ENCODE measurements around the gene PPP1R15A. TPM values are rescaled to one million over a fixed set of nuclear protein-coding genes. Genes with fewer than 3 reads are reported as not detected.
"Not testable (repeated sequence)": the region's sequence is repeated elsewhere in the genome, so short reads cannot be mapped to it uniquely, and the experiment has no call there.

PPP1R15A gene
- total RNA-seq, 2 donors from 2014 or later: 130 to 153 TPM

DNA sequence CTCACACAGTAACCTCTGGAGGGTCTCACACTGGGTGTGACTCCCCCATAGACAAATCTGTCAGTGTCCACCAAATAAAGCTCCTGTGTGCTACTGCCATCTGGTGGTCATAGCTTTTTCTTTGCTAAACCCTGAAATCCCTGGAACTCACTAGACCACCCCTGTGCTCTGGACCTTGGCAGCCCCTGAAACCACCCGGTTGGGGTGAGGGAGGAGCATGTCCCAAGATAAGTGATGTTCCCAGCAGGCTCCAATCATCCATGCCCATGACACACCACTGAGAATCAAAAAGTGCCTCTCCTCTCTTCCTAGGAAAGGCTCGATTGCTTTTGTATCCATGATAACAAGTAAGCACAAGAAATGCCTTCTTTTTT is 29.4 kb upstream of the PPP1R15A start:
- no peaks in the 10 kb centered on the region for H3K27me3 Mint-ChIP-seq (ENCODE audit: low read depth)
- H3K9me3 Mint-ChIP-seq: no peaks in the 10 kb centered on the region
- no peak overlapping the region for H3K27ac Mint-ChIP-seq
- DNase-seq (peak; percentile 56 to 58), ATAC-seq (replicated peaks in 1 of 2) (peak; percentile 56 to 64)
- no peak overlapping the region for H3K4me3 Mint-ChIP-seq
- no peaks in the 10 kb centered on the region for H3K4me1 Mint-ChIP-seq (ENCODE audit: low read depth)
- no peaks in the 10 kb centered on the region for H3K36me3 Mint-ChIP-seq (ENCODE audit: insufficient read depth in 2 of 2)

- ATAC-seq (replicated peaks in 1 of 2) (no peak), DNase-seq (no peak)
- no peaks in the 10 kb centered on the region for H3K4me1 Mint-ChIP-seq (ENCODE audit: low read depth)
- no peak overlapping the region for H3K27ac Mint-ChIP-seq
- no peaks in the 10 kb centered on the region for H3K27me3 Mint-ChIP-seq (ENCODE audit: low read depth)
- H3K9me3 Mint-ChIP-seq: no peaks in the 10 kb centered on the region
- no peak overlapping the region for H3K4me3 Mint-ChIP-seq
- H3K36me3 Mint-ChIP-seq (ENCODE audit: insufficient read depth in 2 of 2): no peaks in the 10 kb centered on the region
Observed at GRCh38 chr19:48844472-48844871, 27.7 kb upstream of the PPP1R15A start.

GRCh38 chr19:48845384-48845783 is 26.8 kb upstream of the PPP1R15A start:
- Mint-ChIP-seq H3K36me3 (ENCODE audit: insufficient read depth in 2 of 2) (no peaks in the 10 kb centered on the region), H3K4me3 (no peak overlapping the region), H3K9me3 (no peaks in the 10 kb centered on the region), H3K27me3 (ENCODE audit: low read depth) (no peaks in the 10 kb centered on the region), H3K27ac (no peak overlapping the region), H3K4me1 (ENCODE audit: low read depth) (no peaks in the 10 kb centered on the region)
- DNase-seq (no peak), ATAC-seq (replicated peaks in 1 of 2) (no peak)

DNA sequence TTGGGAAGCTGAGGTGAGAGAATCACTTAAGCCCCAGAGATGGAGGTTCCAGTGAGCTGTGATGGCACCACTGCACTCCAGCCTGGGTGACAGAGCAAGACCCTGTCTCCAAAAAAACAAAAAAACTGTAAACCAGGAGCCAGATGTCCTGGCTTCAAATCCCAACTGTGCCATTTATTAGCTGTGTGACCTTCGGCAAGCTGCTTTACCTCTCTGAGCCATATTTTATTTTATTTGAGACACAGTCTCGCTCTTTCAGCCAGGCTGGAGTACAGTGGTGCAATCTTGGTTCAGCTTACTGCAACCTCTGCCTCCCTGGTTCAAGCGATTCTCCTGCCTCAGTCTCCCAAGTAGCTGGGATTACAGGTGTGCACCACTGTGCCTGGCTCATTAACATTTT is 25.6 kb upstream of the PPP1R15A start:
- H3K36me3 Mint-ChIP-seq (ENCODE audit: insufficient read depth in 2 of 2); H3K4me3 Mint-ChIP-seq; H3K27me3 Mint-ChIP-seq (ENCODE audit: low read depth); ATAC-seq (replicated peaks in 1 of 2); H3K4me1 Mint-ChIP-seq (ENCODE audit: low read depth); DNase-seq; H3K9me3 Mint-ChIP-seq; H3K27ac Mint-ChIP-seq: not testable (repeated sequence)

- H3K4me3 Mint-ChIP-seq: no peak overlapping the region
- H3K36me3 Mint-ChIP-seq (ENCODE audit: insufficient read depth in 2 of 2): no peaks in the 10 kb centered on the region
- H3K27me3 Mint-ChIP-seq (ENCODE audit: low read depth): no peaks in the 10 kb centered on the region
- no peak overlapping the region for H3K27ac Mint-ChIP-seq
- H3K9me3 Mint-ChIP-seq: no peaks in the 10 kb centered on the region
- H3K4me1 Mint-ChIP-seq (ENCODE audit: low read depth): no peaks in the 10 kb centered on the region
- no peak for ATAC-seq (replicated peaks in 1 of 2)
- DNase-seq: no peak
Observed at GRCh38 chr19:48852292-48852691, 19.9 kb upstream of the PPP1R15A start.

- H3K36me3 Mint-ChIP-seq (ENCODE audit: insufficient read depth in 2 of 2): no peaks in the 10 kb centered on the region
- no peak for DNase-seq
- ATAC-seq (replicated peaks in 1 of 2): no peak
- H3K4me3 Mint-ChIP-seq: no peak overlapping the region
- H3K27ac Mint-ChIP-seq: no peak overlapping the region
- H3K27me3 Mint-ChIP-seq (ENCODE audit: low read depth): no peaks in the 10 kb centered on the region
- H3K9me3 Mint-ChIP-seq: no peaks in the 10 kb centered on the region
- no peaks in the 10 kb centered on the region for H3K4me1 Mint-ChIP-seq (ENCODE audit: low read depth)
Observed at GRCh38 chr19:48853483-48853882, 18.7 kb upstream of the PPP1R15A start.

- DNase-seq: no peak
- H3K27ac Mint-ChIP-seq: no peak overlapping the region
- ATAC-seq (replicated peaks in 1 of 2): no peak
- H3K27me3 Mint-ChIP-seq (ENCODE audit: low read depth): no peaks in the 10 kb centered on the region
- H3K4me3 Mint-ChIP-seq: no peak overlapping the region
- no peaks in the 10 kb centered on the region for H3K9me3 Mint-ChIP-seq
- H3K36me3 Mint-ChIP-seq (ENCODE audit: insufficient read depth in 2 of 2): no peaks in the 10 kb centered on the region
- H3K4me1 Mint-ChIP-seq (ENCODE audit: low read depth): no peaks in the 10 kb centered on the region
Observed at GRCh38 chr19:48854103-48854502, 18.1 kb upstream of the PPP1R15A start.

DNA sequence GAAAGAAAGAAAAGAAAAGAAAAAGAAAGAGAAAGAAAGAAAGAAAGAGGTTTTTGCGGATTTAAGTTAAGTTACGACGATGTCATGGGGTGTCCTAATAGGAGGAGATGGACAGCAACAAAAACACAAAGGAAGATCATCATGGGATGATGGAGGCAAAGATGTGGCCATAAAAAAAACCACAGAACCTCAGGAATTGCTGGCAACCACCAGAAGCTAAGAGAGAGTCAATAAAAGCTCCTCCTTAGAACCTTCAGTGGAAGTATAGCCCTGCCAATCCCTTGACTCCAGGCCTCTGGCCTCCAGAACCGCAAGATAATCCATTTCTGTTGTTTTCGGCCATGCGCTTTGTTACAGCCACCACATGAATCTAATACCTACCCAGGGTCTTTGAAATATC is 15.3 kb upstream of the PPP1R15A start:
- no peaks in the 10 kb centered on the region for H3K4me1 Mint-ChIP-seq (ENCODE audit: low read depth)
- no peak for DNase-seq

DNA sequence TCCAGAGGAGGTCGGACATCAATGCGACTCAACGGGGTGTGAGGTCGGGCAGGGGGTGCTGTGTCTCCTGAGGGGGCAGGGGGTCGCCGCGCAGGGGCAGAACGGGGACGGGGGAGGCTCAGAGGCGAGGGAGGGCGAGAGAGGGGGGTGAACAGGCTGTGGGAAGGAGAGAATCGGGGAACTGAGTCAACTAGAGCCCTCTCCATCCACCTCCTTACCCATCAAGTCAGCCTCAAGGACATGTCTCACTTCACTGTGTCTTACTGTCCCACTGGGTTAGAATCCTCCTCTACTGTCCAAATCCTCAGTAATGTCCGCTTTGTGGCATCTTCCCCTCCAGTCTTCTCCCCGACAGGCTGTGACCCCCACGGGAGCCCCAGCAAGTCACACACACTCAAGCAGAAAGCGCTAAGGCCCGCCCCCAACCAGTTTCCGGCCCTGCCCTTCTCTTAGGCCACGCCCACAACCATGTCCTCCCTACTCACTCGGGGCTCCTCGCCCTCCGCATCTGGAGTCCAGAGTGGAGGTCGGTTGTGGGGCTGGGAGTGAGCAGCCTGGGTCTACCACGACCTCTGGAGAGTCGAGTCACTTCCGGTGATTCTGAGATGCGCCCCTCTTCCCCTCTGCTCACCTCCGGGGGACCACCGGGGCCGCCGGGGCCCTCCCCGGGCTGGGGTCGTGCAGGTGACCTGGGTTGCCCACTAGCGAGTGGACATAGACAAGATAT is 13.1 kb upstream of the PPP1R15A start:
- DNase-seq (peak; percentile 83 to 92), ATAC-seq (replicated peaks in 1 of 2) (peak; percentile 92 to 94)
- H3K36me3 Mint-ChIP-seq (ENCODE audit: insufficient read depth in 2 of 2): no peaks in the 10 kb centered on the region
- H3K4me3 Mint-ChIP-seq: peak overlapping the region; percentile 81 to 93
- H3K27ac Mint-ChIP-seq: peak overlapping the region; percentile 72
- H3K4me1 Mint-ChIP-seq (ENCODE audit: low read depth): no peaks in the 10 kb centered on the region
- H3K27me3 Mint-ChIP-seq (ENCODE audit: low read depth): no peaks in the 10 kb centered on the region
- H3K9me3 Mint-ChIP-seq: no peaks in the 10 kb centered on the region

More for the DNA sequence above, 15.3 kb upstream of the PPP1R15A start:
- Mint-ChIP-seq H3K36me3 (ENCODE audit: insufficient read depth in 2 of 2) (no peaks in the 10 kb centered on the region), H3K4me3 (no peak overlapping the region), H3K27ac (no peak overlapping the region), H3K9me3 (no peaks in the 10 kb centered on the region), H3K27me3 (ENCODE audit: low read depth) (no peaks in the 10 kb centered on the region)
- no peak for ATAC-seq (replicated peaks in 1 of 2)

- ATAC-seq (replicated peaks in 1 of 2) (peak; percentile 13 to 39), DNase-seq (peak in 1 of 2 donors; percentile 60)
- H3K27me3 Mint-ChIP-seq (ENCODE audit: low read depth): no peaks in the 10 kb centered on the region
- H3K4me3 Mint-ChIP-seq: peak overlapping the region; percentile 81 to 93
- no peaks in the 10 kb centered on the region for H3K4me1 Mint-ChIP-seq (ENCODE audit: low read depth)
- no peaks in the 10 kb centered on the region for H3K9me3 Mint-ChIP-seq
- no peak overlapping the region for H3K27ac Mint-ChIP-seq
- H3K36me3 Mint-ChIP-seq (ENCODE audit: insufficient read depth in 2 of 2): no peaks in the 10 kb centered on the region
Observed at GRCh38 chr19:48859711-48860572, 12.3 kb upstream of the PPP1R15A start.

DNA sequence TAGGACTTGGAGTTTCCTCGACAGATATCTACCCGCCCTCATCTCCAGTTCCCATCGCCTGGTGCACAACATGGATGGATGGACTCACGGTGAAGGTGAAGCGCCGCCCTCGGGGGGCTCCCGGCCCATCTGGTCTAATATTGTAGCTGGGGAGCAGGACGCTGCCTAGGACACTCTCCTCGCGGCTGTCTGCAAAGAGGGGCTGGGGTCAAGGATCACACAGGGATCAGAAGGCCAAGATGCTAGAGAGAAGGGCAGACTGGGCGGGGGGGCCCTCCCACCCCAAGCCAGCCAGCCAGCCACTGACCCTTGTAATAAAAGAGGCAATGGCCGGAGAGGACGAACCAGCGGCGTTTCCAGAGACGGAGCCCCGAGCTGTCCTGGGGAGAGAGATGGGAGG is 10.9 kb upstream of the PPP1R15A start:
- Mint-ChIP-seq H3K27ac (no peak overlapping the region), H3K9me3 (no peaks in the 10 kb centered on the region), H3K4me1 (ENCODE audit: low read depth) (no peaks in the 10 kb centered on the region), H3K36me3 (ENCODE audit: insufficient read depth in 2 of 2) (no peaks in the 10 kb centered on the region), H3K4me3 (no peak overlapping the region), H3K27me3 (ENCODE audit: low read depth) (no peaks in the 10 kb centered on the region)
- ATAC-seq (replicated peaks in 1 of 2) (no peak), DNase-seq (no peak)

GRCh38 chr19:48862827-48863226 is 9.4 kb upstream of the PPP1R15A start:
- H3K27ac Mint-ChIP-seq: no peak overlapping the region
- peaks cover 11% of the 10 kb centered on the region for H3K27me3 Mint-ChIP-seq (ENCODE audit: low read depth)
- ATAC-seq (replicated peaks in 1 of 2) (no peak), DNase-seq (no peak)
- no peak overlapping the region for H3K4me3 Mint-ChIP-seq
- H3K36me3 Mint-ChIP-seq (ENCODE audit: insufficient read depth in 2 of 2): no peaks in the 10 kb centered on the region
- no peaks in the 10 kb centered on the region for H3K9me3 Mint-ChIP-seq
- H3K4me1 Mint-ChIP-seq (ENCODE audit: low read depth): no peaks in the 10 kb centered on the region

DNA sequence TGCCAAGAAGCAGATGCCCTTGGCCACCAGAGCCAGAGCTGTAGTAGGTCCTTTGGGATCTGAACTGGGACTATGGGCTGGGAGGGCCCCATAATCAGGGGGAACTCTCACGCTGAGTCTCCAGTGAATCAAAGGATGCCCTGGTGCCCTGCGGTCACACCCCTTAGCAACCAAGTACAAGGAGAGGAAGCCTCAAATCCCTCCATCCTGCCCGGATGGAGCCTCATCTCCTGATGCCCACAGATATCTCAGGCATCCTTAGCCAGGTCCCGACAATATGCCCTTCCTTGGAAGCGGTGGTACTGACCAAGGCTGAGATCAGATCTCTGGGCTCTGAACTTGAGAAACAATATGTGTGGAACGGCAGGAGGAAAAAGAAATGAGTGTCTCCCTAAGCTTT is 5.5 kb upstream of the PPP1R15A start:
- Mint-ChIP-seq H3K4me1 (ENCODE audit: low read depth) (peaks cover 6% of the 10 kb centered on the region), H3K9me3 (no peaks in the 10 kb centered on the region), H3K4me3 (no peak overlapping the region), H3K36me3 (ENCODE audit: insufficient read depth in 2 of 2) (no peaks in the 10 kb centered on the region), H3K27ac (no peak overlapping the region), H3K27me3 (ENCODE audit: low read depth) (peaks cover 17% of the 10 kb centered on the region)
- no peak for DNase-seq
- ATAC-seq (replicated peaks in 1 of 2): no peak
